SK-N-SH (cell line): ENCODE data around the gene AVPI1. TPM values are rescaled to one million over a fixed set of nuclear protein-coding genes. Genes with fewer than 3 reads are reported as not detected.

Experiments used
- CTCF ChIA-PET: fragments of 300-600, 350-600 bp; formaldehyde crosslinking; extraction: SDS; loops from one replicate; lab custom pipeline; 2021; lab: Yijun Ruan, JAX
- POLR2A ChIA-PET: fragments of 350-600 bp; sonication (Branson Sonifier 250); formaldehyde crosslinking; extraction: SDS; loops from one replicate; lab custom pipeline; 2020; ENCODE audit warnings: antibody characterized with exemption, inconsistent platforms; lab: Yijun Ruan, JAX
- DNase-seq: peaks from one replicate; pipeline ENCODE4 v3.0.0; 2012
- H2AFZ ChIP-seq: fragments of 200-600 bp; sonication (generic); 2 replicates; pipeline ENCODE4 v1.8.1; 2016; ENCODE audit warnings: antibody characterized with exemption, mild to moderate bottlenecking, low read depth
- H3F3A ChIP-seq: fragments of 200-600 bp; sonication (generic); replicated peaks from 2 replicates; pipeline ENCODE3; 2016; ENCODE audit warnings: antibody characterized with exemption, mild to moderate bottlenecking; ENCODE audit not compliant: insufficient read depth
- H3K27ac ChIP-seq, 2 experiments: fragments of 200-500 bp in 1 of 2; fragments of 200-600 bp in 1 of 2; sonication (Bioruptor generic) in 1 of 2; sonication (generic), shearing (Covaris generic) in 1 of 2; 2 replicates each; pipeline versions ENCODE4 v1.5.1 to v1.6.1; 2014 to 2016; ENCODE audit warnings: low read depth in 2 of 2, inconsistent platforms in 1 of 2, low read length in 1 of 2, mild to moderate bottlenecking in 1 of 2, mixed read lengths in 1 of 2
- H3K27me3 ChIP-seq: fragments of 200-600 bp; sonication (generic), shearing (Covaris generic); 2 replicates; pipeline ENCODE4 v1.6.1; 2016; ENCODE audit warnings: mixed run types; ENCODE audit not compliant: insufficient read depth
- H3K36me3 ChIP-seq, 2 experiments: fragments of 200-500 bp in 1 of 2; fragments of 200-600 bp in 1 of 2; sonication (Bioruptor generic) in 1 of 2; sonication (generic) in 1 of 2; replicated peaks in 1 of 2; 2 replicates each; pipeline versions ENCODE3 to v1.5.1; 2014 to 2016; ENCODE audit warnings: low read length in 1 of 2, mild to moderate bottlenecking in 1 of 2; ENCODE audit not compliant: insufficient read depth in 2 of 2, control insufficient read depth in 1 of 2
- H3K4me1 ChIP-seq, 2 experiments: fragments of 200-500 bp in 1 of 2; fragments of 200-600 bp in 1 of 2; sonication (Bioruptor generic) in 1 of 2; sonication (generic), shearing (Covaris generic) in 1 of 2; 2 replicates each; pipeline versions ENCODE4 v1.5.1 to v1.6.1; 2014 to 2016; ENCODE audit warnings: low read depth in 1 of 2, low read length in 1 of 2, mixed run types in 1 of 2; ENCODE audit not compliant: insufficient read depth in 2 of 2, control insufficient read depth in 1 of 2
- H3K4me2 ChIP-seq: fragments of 200-600 bp; sonication (generic), shearing (Covaris generic); 2 replicates; pipeline ENCODE4 v1.6.1; 2017; ENCODE audit warnings: mixed run types
- H3K4me3 ChIP-seq, 2 experiments: fragments of 200-500 bp in 1 of 2; fragments of 200-600 bp in 1 of 2; sonication (Bioruptor generic) in 1 of 2; sonication (generic), shearing (Covaris generic) in 1 of 2; 2 replicates each; pipeline versions ENCODE4 v1.5.1 to v1.8.1; 2014 to 2016; ENCODE audit warnings: low read depth in 2 of 2, inconsistent platforms in 1 of 2, low read length in 1 of 2, mild to moderate bottlenecking in 1 of 2, mixed read lengths in 1 of 2, moderate library complexity in 1 of 2
- H3K79me2 ChIP-seq: fragments of 200-600 bp; sonication (generic); 2 replicates; pipeline ENCODE4 v1.8.1; 2017; ENCODE audit warnings: mild to moderate bottlenecking; ENCODE audit not compliant: insufficient read depth
- H3K9ac ChIP-seq: fragments of 200-600 bp; sonication (generic); 2 replicates; pipeline ENCODE4 v1.6.1; 2017; ENCODE audit warnings: mixed run types
- H3K9me2 ChIP-seq: fragments of 200-600 bp; sonication (generic); 2 replicates; pipeline ENCODE4 v1.6.1; 2017; ENCODE audit warnings: mixed run types
- H3K9me3 ChIP-seq: fragments of 200-600 bp; sonication (generic); 2 replicates; pipeline ENCODE4 v1.6.1; 2017; ENCODE audit warnings: mixed run types, mild to moderate bottlenecking, moderate library complexity
- H4K20me1 ChIP-seq: fragments of 200-600 bp; sonication (generic); 2 replicates; pipeline ENCODE4 v1.6.1; 2017; ENCODE audit warnings: mild to moderate bottlenecking, mixed run types; ENCODE audit not compliant: insufficient read depth
- CTCF ChIP-seq: fragments of 200-600 bp; sonication (generic); IDR thresholded peaks from 2 replicates; pipeline ENCODE4 v1.6.1; 2017; ENCODE audit warnings: antibody characterized with exemption, mild to moderate bottlenecking, moderate library complexity
- EP300 ChIP-seq, 2 experiments: IDR thresholded peaks; 2 replicates each; pipeline versions ENCODE4 v1.4.0 to v1.6.1; 2012; ENCODE audit warnings: borderline replicate concordance in 1 of 2, low read depth in 1 of 2, low read length in 1 of 2
- GATA2 ChIP-seq: sonication (generic); formaldehyde crosslinking; IDR thresholded peaks from 2 replicates; pipeline ENCODE4 v1.5.0; 2020; ENCODE audit warnings: mild to moderate bottlenecking, missing genetic modification reagents
- MAX ChIP-seq: IDR thresholded peaks from 2 replicates; pipeline ENCODE4 v1.4.0; 2012; ENCODE audit warnings: low read depth
- MEF2A ChIP-seq: IDR thresholded peaks from 2 replicates; pipeline ENCODE4 v1.4.0; 2012; ENCODE audit warnings: low read depth, borderline replicate concordance
- NFIC ChIP-seq: IDR thresholded peaks from 2 replicates; pipeline ENCODE4 v1.4.0; 2012; ENCODE audit warnings: borderline replicate concordance
- PBX3 ChIP-seq: IDR thresholded peaks from 2 replicates; pipeline ENCODE4; 2012
- RAD21 ChIP-seq: IDR thresholded peaks from 2 replicates; pipeline ENCODE4 v1.6.1; 2012; ENCODE audit warnings: mild to moderate bottlenecking, low read length
- RFX5 ChIP-seq: IDR thresholded peaks from 2 replicates; pipeline ENCODE4 v1.6.1; 2012; ENCODE audit warnings: mild to moderate bottlenecking, improper control_type of control experiment, low read length
- SMC3 ChIP-seq: IDR thresholded peaks from 2 replicates; pipeline ENCODE4 v1.6.1; 2012; ENCODE audit warnings: low read depth, low read length, improper control_type of control experiment
- TAF1 ChIP-seq: IDR thresholded peaks from 2 replicates; pipeline ENCODE4 v1.6.1; 2012; ENCODE audit warnings: low read depth, mild to moderate bottlenecking, low read length, moderate library complexity, borderline replicate concordance
- TCF12 ChIP-seq: IDR thresholded peaks from 2 replicates; pipeline ENCODE4 v1.4.0; 2012
- USF1 ChIP-seq: IDR thresholded peaks from 2 replicates; pipeline ENCODE4 v1.4.0; 2012; ENCODE audit warnings: low read depth, borderline replicate concordance
- YY1 ChIP-seq: IDR thresholded peaks from 2 replicates; pipeline ENCODE4 v1.4.0; 2012; ENCODE audit warnings: low read depth, mild to moderate bottlenecking
- WGBS: methylation state at CpG from one replicate; pipeline ENCODE4 v1.1.6; 2017; ENCODE audit warnings: low lambda C conversion rate; 5-methylcytosine and 5-hydroxymethylcytosine counted together
- polyA plus RNA-seq, 3 experiments: library from polyadenylated mRNA; depleted of rRNA; stranded (reverse); fragments of >200 nt; gene quantifications; 2 replicates each; pipeline ENCODE4 v1.2.3, GENCODE V29; 2012
- TF ChIP-seq, protein P1 (sequence below): fragments of 150-350 bp; IDR thresholded peaks from 2 replicates; pipeline ENCODE4 v1.6.1; 2016; ENCODE audit warnings: mild to moderate bottlenecking, low read depth, low read length
- TF ChIP-seq, protein P2 (sequence below): IDR thresholded peaks from 2 replicates; pipeline ENCODE4 v1.6.1; 2012; ENCODE audit warnings: mild to moderate bottlenecking, low read depth, low read length, moderate library complexity

Gene AVPI1
- polyA plus RNA-seq, 1 of the 3 experiments (the other 2 are of a cell fraction) = 6.3 TPM

- TF ChIP-seq CTCF = peak; percentile 81
- peak; percentile 73 for TF ChIP-seq RAD21
These were observed 22.2 kb upstream of the AVPI1 start (continued) for GRCh38 chr10:97708976-97709946.

- Histone ChIP-seq H3K36me3 (no peaks in the 10 kb centered on the region), H3K4me3 (no peak overlapping the region)
- POLR2A ChIA-PET = interaction anchor here (0.7 kb wide), 1 partner anchor 25 kb away, joined by 3 read pairs; no protein-coding TSS in a partner anchor
These were observed 21.1 kb upstream of the AVPI1 start for GRCh38 chr10:97708167-97708566.

More at GRCh38 chr10:97708167-97708566, 21.1 kb upstream of the AVPI1 start:
- Histone ChIP-seq H3K4me1 (peaks cover 5 to 14% of the 10 kb centered on the region in 2 experiments; a peak in 3 of 4 replicates), H3K9me2 (no peaks in the 10 kb centered on the region), H3K27me3 (no peaks in the 10 kb centered on the region), H3K4me2 (no peak overlapping the region), H3F3A (no peaks in the 10 kb centered on the region), H3K79me2 (no peaks in the 10 kb centered on the region), H3K9me3 (no peaks in the 10 kb centered on the region), H3K27ac (no peak overlapping the region), H4K20me1 (no peaks in the 10 kb centered on the region), H3K9ac (no peak overlapping the region), H2AFZ (no peak overlapping the region)
- no peak for DNase-seq
- CTCF ChIA-PET = interaction anchor here (1.0 to 25.0 kb wide), 9 partner anchors 9 to 181 kb away, joined by 3 to 687 read pairs (median 18); partner anchors contain the start of genes ANKRD2, AVPI1 and ZFYVE27
- no peak for TF ChIP-seq TAF1
- TF ChIP-seq MAX = no peak
- TF ChIP-seq EP300 (IDR thresholded peaks at IDR 0.05; ENCODE audit: borderline replicate concordance in 1 of 2, low read depth in 1 of 2, low read length in 1 of 2) = no peak
- TF ChIP-seq RFX5 = no peak
- no peak for TF ChIP-seq PBX3
- no peak for TF ChIP-seq NFIC
- TF ChIP-seq, protein P1, sequence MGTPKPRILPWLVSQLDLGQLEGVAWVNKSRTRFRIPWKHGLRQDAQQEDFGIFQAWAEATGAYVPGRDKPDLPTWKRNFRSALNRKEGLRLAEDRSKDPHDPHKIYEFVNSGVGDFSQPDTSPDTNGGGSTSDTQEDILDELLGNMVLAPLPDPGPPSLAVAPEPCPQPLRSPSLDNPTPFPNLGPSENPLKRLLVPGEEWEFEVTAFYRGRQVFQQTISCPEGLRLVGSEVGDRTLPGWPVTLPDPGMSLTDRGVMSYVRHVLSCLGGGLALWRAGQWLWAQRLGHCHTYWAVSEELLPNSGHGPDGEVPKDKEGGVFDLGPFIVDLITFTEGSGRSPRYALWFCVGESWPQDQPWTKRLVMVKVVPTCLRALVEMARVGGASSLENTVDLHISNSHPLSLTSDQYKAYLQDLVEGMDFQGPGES = no peak
- TF ChIP-seq TCF12 = no peak
- no peak for TF ChIP-seq YY1
- TF ChIP-seq, protein P2, sequence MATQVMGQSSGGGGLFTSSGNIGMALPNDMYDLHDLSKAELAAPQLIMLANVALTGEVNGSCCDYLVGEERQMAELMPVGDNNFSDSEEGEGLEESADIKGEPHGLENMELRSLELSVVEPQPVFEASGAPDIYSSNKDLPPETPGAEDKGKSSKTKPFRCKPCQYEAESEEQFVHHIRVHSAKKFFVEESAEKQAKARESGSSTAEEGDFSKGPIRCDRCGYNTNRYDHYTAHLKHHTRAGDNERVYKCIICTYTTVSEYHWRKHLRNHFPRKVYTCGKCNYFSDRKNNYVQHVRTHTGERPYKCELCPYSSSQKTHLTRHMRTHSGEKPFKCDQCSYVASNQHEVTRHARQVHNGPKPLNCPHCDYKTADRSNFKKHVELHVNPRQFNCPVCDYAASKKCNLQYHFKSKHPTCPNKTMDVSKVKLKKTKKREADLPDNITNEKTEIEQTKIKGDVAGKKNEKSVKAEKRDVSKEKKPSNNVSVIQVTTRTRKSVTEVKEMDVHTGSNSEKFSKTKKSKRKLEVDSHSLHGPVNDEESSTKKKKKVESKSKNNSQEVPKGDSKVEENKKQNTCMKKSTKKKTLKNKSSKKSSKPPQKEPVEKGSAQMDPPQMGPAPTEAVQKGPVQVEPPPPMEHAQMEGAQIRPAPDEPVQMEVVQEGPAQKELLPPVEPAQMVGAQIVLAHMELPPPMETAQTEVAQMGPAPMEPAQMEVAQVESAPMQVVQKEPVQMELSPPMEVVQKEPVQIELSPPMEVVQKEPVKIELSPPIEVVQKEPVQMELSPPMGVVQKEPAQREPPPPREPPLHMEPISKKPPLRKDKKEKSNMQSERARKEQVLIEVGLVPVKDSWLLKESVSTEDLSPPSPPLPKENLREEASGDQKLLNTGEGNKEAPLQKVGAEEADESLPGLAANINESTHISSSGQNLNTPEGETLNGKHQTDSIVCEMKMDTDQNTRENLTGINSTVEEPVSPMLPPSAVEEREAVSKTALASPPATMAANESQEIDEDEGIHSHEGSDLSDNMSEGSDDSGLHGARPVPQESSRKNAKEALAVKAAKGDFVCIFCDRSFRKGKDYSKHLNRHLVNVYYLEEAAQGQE = no peak
- TF ChIP-seq GATA2 = no peak
- no peak for TF ChIP-seq USF1
- TF ChIP-seq SMC3 = no peak
- TF ChIP-seq MEF2A = no peak
- 54% methylated on average over 2 of the region's 2 CpGs for WGBS
